ENCODE measurements around the gene ALPG.
"Not testable (repeated sequence)": the region's sequence is repeated elsewhere in the genome, so short reads cannot be mapped to it uniquely, and the experiment has no call there.

The ALPG gene

GRCh38 chr2:232406556-232407310 lies at the start of gene ALPG:
Gene ALPG (plus strand): TSS chr2:232406844. CDS start chr2:232406895, 51 bp downstream.
- DNase-seq: no peak

DNA sequence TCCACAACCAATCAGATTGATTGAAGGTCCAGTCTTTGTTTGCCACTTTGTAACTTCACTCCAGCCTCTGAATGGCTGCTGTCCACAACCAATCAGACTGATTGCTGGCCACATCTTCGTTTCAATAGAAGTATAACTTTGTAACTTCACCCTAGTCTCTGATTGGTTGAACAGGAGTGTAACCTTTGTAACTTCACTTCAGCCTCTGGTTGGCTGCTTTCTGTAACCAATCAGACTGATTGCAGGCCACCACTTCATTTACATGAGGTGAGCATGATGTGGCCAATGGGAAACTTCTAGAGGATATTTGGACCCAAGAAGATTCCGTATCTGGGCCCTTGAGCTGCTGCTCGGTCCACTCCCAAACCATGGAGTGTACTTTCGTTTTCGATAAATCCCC lies 45.0 kb upstream of the ALPG start:
- DNase-seq: no peak

DNA sequence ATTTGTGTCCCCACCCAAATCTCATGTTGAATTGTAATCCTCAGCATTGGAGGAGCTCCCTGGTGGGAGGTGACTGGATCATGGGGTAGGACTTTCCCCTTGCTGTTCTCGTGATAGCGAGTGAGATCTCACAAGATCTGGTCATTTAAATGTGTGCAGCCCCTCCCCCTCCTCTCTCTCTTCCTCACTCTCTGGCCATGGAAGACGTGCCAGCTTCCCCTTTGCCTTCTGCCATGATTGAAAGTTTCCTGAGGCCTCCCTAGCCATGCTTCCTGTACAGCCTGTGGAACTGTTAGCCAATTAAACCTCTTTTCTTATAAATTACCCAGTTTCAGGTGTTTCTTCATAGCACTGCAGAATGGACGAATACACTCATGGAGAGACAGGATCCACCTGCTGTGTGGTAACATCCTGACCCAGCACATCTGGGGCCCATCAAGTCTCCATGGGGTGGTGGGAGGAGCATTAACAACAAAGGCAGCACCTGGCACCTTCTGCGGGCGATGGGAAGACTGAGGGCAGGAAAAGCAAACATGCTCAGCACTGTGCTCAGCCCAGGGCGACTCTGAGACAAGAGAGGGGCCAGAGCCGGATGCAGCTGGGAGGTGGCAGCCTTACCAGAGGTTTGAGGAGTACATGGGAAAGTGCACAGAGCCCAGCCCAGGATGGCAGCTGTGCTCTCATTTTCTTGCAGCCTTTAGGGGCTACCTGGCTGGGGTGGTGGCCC lies 44.3 kb upstream of the ALPG start:
- DNase-seq: no peak

GRCh38 chr2:232363064-232363783 lies 43.4 kb upstream of the ALPG start:
- DNase-seq: not testable (repeated sequence)

- no peak for DNase-seq
Measured at GRCh38 chr2:232363784-232364615, 42.6 kb upstream of the ALPG start.

DNA sequence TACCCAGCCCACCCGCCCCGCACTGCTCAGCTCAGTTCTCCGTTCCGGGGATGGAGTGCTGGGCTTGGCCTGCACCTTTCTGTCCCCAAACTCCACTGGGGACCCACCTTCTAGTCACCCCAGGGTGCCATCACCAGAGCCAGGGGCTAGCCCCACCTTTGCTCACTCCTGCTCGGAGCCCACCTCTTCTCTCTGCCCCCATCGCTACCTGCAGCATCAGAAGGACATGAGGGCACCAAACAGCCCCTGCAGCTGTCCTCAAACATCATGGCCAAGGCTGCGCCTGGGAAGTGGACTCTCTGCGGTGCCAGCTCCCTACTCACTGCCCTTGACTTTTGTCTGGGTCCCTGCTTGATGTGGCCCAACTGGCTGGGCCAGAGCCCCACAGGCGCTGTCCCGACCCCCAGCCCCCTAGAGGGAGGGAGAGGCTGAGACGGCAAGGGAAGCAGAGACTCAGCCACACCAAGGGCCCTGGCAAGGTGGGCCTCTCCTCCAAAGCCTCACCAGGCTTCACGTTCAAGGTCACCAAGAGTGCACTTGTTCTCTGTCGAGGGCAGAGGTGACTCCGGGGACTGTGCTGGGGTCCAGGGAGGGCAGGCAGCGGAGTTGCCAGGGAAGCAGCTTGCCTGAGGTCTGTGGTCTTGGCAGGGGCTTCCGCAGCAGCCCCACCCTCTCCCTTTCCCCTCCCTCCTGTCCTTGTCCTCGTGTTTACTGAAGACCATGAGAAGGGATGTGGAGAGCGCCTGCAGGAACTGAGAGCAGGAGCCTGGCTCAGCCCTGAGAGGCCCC lies 41.6 kb upstream of the ALPG start:
- not testable (repeated sequence) for DNase-seq

- no peak for DNase-seq
Measured at GRCh38 chr2:232365621-232366321, 40.9 kb upstream of the ALPG start.

GRCh38 chr2:232366461-232366860 lies 40.2 kb upstream of the ALPG start:
- not testable (repeated sequence) for DNase-seq

- DNase-seq: no peak
Measured at GRCh38 chr2:232367016-232367415, 39.6 kb upstream of the ALPG start.

- no peak for DNase-seq
Measured at GRCh38 chr2:232367591-232368233, 38.9 kb upstream of the ALPG start.

DNA sequence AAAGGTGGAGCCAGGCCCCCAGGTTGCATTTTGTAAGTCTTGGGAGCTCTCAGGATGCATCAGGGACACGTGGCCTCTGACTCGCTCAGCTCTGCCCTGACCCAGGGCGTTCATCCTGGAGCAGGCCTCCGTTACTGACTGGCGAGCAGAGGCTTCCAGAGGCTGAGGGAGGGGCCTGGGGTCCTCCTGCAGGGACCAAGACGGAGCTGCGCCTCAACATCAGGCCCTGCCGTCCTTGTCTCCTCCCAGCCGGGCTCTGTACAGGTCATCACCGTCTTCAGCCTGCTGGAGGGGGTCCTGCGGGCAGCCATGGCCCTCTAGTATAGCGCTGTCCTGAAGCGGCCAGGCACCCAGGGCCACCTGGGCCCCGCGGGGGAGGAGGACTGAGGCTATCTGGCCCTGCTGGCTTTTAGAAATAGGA lies 38.3 kb upstream of the ALPG start:
- no peak for DNase-seq

- DNase-seq: no peak
Measured at GRCh38 chr2:232369126-232369951, 37.3 kb upstream of the ALPG start.

DNA sequence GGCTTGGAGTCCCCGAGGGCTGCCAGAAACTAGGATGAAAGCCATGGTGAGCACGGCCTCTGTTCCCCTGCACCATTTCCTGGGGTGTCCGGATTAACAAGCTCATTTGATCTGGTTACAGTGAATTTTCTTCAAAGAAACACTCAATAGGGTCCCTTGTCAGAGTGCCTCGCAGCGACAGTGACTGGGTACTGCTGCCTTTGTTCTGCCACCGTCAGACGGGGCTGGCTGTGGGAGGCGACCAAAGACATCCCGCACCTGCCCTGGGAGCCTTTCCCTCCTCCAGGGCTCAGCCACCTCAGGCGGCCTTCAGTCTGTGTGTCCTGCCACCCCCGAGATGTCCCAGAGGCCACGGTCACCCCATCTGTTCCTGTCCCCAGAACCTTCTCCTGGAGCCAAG lies 36.6 kb upstream of the ALPG start:
- DNase-seq: not testable (repeated sequence)

DNA sequence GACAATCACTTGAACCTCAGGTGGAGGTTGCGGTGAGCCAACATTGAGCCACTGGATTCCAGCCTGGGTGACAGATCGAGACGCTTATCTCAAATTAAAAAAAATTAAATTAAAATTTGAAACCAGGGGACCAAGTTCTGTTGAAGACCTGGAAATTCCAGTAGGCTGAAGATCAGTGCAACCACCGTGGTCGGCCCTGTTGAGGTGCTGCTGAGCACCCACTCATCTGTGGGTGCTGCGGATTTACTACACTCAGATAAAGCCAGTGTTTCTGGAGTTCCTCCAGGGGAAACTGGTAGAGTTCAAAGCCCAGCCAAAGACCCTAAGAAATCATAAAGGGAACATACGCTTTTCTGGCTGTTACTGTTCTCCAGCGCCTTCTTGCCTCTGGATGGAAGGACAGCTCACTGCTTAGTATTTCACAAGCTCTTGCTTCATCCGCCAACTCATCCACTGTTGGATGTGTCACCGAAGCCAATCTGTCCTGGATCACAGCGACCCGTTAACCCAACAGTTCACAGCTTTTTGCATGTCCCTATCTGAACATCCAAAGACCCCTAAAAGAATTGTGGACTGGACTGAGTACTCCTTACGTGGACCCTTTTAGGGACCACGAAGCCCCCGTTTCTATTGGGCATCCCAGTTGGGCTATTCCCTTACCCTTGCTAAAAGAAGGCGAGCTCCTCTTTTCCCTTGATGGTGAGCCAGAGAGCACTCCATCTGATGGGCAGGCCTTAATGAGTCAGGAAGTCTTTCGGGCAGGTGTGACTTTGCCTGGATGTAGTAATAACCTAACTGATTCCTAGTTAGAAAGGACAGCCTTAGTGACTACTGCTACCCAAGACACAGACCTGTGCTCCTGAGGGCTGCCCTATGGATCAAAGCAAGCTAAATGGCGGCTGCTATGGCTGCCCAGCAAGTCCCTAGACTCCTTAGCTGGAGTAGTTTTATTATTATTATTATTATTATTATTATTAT lies 34.1 kb upstream of the ALPG start:
- no peak for DNase-seq

DNA sequence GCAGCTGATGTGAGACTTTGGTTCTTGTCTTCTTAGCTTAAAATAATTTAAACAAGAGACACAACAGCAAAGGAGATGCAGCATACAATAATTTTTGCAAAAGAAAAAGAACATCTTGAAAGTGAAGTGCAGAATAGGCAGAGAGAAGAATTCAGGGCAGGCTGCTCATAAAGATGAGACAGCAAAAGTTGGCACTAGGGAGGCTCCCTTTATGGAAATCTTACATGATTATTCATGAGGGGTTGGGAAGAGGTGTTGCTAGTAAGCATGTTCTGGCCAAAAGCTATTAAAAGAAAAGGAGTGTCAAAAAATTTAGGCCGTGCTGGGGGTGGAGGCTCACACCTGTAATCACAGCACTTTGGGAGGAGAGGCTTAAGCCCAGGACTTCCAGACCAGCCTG lies 32.3 kb upstream of the ALPG start:
- no peak for DNase-seq

GRCh38 chr2:232375164-232375563 lies 31.5 kb upstream of the ALPG start:
- DNase-seq: no peak

DNA sequence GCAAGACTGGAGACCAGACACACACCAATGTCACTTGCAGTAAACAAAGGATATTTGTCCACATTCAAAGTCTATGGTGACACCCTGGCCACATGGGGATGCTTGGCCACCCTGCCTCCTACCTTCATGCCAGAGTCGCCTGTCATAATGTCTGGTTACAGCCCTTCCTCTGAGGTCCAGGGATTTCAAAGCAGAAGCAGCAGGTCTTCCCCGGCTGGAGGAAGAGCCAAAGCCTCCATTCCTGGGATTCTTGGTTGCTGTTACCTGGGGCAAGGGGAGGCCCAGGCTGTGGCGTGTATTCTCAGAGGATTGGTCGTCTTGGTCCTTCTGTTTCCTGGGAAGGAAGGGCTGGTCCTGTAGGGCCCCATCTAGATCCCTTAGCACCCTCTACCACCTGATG lies 30.4 kb upstream of the ALPG start:
- no peak for DNase-seq

DNA sequence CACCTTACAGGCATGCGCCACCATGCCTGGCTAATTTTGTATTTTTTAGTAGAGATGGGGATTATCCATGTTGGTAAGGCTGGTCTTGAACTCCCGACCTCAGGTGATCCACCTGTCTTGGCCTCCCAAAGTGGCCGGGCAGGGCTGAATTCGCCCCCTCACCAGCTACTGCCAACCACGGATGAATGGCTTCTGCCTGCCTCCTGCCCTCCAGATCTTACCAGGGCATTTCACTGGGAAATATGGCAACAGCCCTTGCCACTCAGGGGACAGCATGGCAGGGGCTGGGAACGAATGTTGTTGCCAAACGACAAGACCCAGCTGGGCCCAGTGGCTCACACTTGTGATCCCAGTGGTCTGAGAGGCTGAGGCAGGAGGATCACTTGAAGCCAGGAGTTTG lies 29.9 kb upstream of the ALPG start:
- no peak for DNase-seq

- no peak for DNase-seq
Measured at GRCh38 chr2:232377319-232377718, 29.3 kb upstream of the ALPG start.

All from activated naive CD4-positive, alpha-beta T cell treated with Interleukin-2 at 50 U/mL for 16 hours (primary cell).